Tibial nerve (tissue), 4 donors: Measurements from ENCODE around the gene PMAIP1.

ENCODE experiments used
- EP300 ChIP-seq, 2 donors: sonication (generic); formaldehyde crosslinking; IDR thresholded peaks; one replicate each; pipeline ENCODE4 v1.6.1; 2017; ENCODE audit warnings: antibody characterized with exemption in 2 of 2, mild to moderate bottlenecking in 1 of 2
- POLR2A ChIP-seq, 2 donors: fragments of 450-650 bp; IDR thresholded peaks; one replicate each; pipeline ENCODE4 v1.6.1; 2017; ENCODE audit warnings: antibody characterized with exemption in 2 of 2, mild to moderate bottlenecking in 2 of 2, moderate library complexity in 2 of 2
- TF ChIP-seq, protein P1 (sequence below), 5 experiments: fragments of 200-600 bp in 3 of 5; fragments of 450-650 bp in 2 of 5; sonication (generic) in 3 of 5; IDR thresholded peaks; one replicate each; pipeline ENCODE4 v1.5.1; 2016 to 2019; ENCODE audit warnings: antibody characterized with exemption in 5 of 5, mild to moderate bottlenecking in 3 of 5, moderate library complexity in 2 of 5

- TF ChIP-seq, protein P1, sequence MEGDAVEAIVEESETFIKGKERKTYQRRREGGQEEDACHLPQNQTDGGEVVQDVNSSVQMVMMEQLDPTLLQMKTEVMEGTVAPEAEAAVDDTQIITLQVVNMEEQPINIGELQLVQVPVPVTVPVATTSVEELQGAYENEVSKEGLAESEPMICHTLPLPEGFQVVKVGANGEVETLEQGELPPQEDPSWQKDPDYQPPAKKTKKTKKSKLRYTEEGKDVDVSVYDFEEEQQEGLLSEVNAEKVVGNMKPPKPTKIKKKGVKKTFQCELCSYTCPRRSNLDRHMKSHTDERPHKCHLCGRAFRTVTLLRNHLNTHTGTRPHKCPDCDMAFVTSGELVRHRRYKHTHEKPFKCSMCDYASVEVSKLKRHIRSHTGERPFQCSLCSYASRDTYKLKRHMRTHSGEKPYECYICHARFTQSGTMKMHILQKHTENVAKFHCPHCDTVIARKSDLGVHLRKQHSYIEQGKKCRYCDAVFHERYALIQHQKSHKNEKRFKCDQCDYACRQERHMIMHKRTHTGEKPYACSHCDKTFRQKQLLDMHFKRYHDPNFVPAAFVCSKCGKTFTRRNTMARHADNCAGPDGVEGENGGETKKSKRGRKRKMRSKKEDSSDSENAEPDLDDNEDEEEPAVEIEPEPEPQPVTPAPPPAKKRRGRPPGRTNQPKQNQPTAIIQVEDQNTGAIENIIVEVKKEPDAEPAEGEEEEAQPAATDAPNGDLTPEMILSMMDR (IDR thresholded peaks at IDR 0.05) = no peak
- no peak for TF ChIP-seq POLR2A (IDR thresholded peaks at IDR 0.05)
- no peak for TF ChIP-seq EP300 (IDR thresholded peaks at IDR 0.05)
These were observed 28.0 kb upstream of the PMAIP1 start for GRCh38 chr18:59871711-59872362.
